Measurements from ENCODE around the gene SLC12A6.

GRCh38 chr15:34336231-34336990 is 1.2 kb downstream of the SLC12A6 start:
- TF ChIP-seq, protein P1, sequence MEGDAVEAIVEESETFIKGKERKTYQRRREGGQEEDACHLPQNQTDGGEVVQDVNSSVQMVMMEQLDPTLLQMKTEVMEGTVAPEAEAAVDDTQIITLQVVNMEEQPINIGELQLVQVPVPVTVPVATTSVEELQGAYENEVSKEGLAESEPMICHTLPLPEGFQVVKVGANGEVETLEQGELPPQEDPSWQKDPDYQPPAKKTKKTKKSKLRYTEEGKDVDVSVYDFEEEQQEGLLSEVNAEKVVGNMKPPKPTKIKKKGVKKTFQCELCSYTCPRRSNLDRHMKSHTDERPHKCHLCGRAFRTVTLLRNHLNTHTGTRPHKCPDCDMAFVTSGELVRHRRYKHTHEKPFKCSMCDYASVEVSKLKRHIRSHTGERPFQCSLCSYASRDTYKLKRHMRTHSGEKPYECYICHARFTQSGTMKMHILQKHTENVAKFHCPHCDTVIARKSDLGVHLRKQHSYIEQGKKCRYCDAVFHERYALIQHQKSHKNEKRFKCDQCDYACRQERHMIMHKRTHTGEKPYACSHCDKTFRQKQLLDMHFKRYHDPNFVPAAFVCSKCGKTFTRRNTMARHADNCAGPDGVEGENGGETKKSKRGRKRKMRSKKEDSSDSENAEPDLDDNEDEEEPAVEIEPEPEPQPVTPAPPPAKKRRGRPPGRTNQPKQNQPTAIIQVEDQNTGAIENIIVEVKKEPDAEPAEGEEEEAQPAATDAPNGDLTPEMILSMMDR (conservative IDR thresholded peaks at IDR 0.05; ENCODE audit: low read length): no peak
- no peak for TF ChIP-seq EZH2phosphoT487 (IDR thresholded peaks at IDR 0.05; ENCODE audit: borderline replicate concordance, low read depth, low read length)
